Breast epithelium (tissue), 3 donors: ENCODE data around the gene CACNA1H.

Source experiments
- POLR2A ChIP-seq: fragments of 450-650 bp; IDR thresholded peaks from one replicate; pipeline ENCODE4 v1.6.1; 2016; ENCODE audit warnings: antibody characterized with exemption, mild to moderate bottlenecking, moderate library complexity
- POLR2AphosphoS5 ChIP-seq, 3 donors: sonication (generic); formaldehyde crosslinking; IDR thresholded peaks; one replicate each; pipeline ENCODE4 v1.6.1; 2017; ENCODE audit warnings: antibody characterized with exemption in 3 of 3
- TF ChIP-seq, protein P1 (sequence below), 3 donors: fragments of 450-650 bp; IDR thresholded peaks; one replicate each; pipeline ENCODE4 v1.5.1; 2016 to 2017; ENCODE audit warnings: antibody characterized with exemption in 3 of 3, mild to moderate bottlenecking in 3 of 3, moderate library complexity in 3 of 3

DNA sequence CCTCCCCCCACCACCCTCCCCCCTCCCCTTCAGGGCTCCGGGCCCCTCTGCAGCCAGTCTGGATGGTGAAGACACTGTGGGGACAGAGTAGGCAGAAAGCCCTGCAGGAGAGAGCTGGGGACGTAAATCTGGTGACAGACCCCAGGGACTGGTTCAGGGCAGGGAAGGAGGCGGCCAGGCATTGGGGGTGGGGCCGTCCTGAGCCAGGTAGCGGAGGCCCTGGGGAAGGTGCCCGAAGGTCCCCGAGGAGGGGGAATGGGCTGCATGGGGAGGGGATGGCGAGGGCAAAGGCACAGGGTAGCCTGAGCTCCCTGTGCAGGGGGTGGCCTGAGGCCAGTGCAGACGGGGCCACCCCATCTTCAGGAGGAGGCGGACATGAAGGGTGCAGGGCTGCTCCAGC, 26.3 kb upstream of the CACNA1H start:
- TF ChIP-seq, protein P1, sequence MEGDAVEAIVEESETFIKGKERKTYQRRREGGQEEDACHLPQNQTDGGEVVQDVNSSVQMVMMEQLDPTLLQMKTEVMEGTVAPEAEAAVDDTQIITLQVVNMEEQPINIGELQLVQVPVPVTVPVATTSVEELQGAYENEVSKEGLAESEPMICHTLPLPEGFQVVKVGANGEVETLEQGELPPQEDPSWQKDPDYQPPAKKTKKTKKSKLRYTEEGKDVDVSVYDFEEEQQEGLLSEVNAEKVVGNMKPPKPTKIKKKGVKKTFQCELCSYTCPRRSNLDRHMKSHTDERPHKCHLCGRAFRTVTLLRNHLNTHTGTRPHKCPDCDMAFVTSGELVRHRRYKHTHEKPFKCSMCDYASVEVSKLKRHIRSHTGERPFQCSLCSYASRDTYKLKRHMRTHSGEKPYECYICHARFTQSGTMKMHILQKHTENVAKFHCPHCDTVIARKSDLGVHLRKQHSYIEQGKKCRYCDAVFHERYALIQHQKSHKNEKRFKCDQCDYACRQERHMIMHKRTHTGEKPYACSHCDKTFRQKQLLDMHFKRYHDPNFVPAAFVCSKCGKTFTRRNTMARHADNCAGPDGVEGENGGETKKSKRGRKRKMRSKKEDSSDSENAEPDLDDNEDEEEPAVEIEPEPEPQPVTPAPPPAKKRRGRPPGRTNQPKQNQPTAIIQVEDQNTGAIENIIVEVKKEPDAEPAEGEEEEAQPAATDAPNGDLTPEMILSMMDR (IDR thresholded peaks at IDR 0.05), result no peak
- no peak for TF ChIP-seq POLR2A
- TF ChIP-seq POLR2AphosphoS5 (IDR thresholded peaks at IDR 0.05), result no peak
